Activated CD8-positive, alpha-beta T cell treated with anti-CD3 and anti-CD28 coated beads for 36 hours (primary cell): ENCODE results near the gene CBX7. TPM values are rescaled to one million over a fixed set of nuclear protein-coding genes. Genes with fewer than 3 reads are reported as not detected.
A peak's percentile ranks its signal among the peaks of the same experiment; 100 is the strongest.
"Not testable (repeated sequence)": the region's sequence is repeated elsewhere in the genome, so short reads cannot be mapped to it uniquely, and the experiment has no call there.

ENCODE experiments used
- ATAC-seq: fragments of 200-7000 bp; cut with Tn5 transposase; one replicate; pipeline ENCODE4 v1.10.0; 2021; ENCODE audit warnings: mild to moderate bottlenecking, moderate library complexity
- CTCF ChIA-PET: fragments of 350-600 bp; sonication (Branson Sonifier 250); formaldehyde crosslinking; loops from one replicate; lab custom pipeline; 2021; ENCODE audit warnings: antibody characterized with exemption; lab: Charles Lee
- POLR2A ChIA-PET: fragments of 350-600 bp; sonication (Branson Sonifier 250); formaldehyde crosslinking; loops from one replicate; lab custom pipeline; 2021; ENCODE audit warnings: antibody characterized with exemption; lab: Charles Lee
- DNase-seq: peaks from one replicate; pipeline ENCODE4 v3.0.0-alpha.2; 2020
- H3K27ac Mint-ChIP-seq: one replicate; pipeline ENCODE4 v1.8.0; 2021; ENCODE audit warnings: mild to moderate bottlenecking, mixed read lengths
- H3K27me3 Mint-ChIP-seq: one replicate; pipeline ENCODE4 v1.8.0; 2021; ENCODE audit warnings: mixed read lengths
- H3K36me3 Mint-ChIP-seq: one replicate; pipeline ENCODE4 v1.8.0; 2021; ENCODE audit warnings: low read depth, mixed read lengths
- H3K4me1 Mint-ChIP-seq: one replicate; pipeline ENCODE4 v1.8.0; 2021; ENCODE audit warnings: low read depth, mixed read lengths
- H3K4me3 Mint-ChIP-seq: one replicate; pipeline ENCODE4 v1.8.0; 2021; ENCODE audit warnings: mild to moderate bottlenecking, moderate library complexity, mixed read lengths
- H3K9me3 Mint-ChIP-seq: one replicate; pipeline ENCODE4 v1.8.0; 2021; ENCODE audit warnings: mixed read lengths
- intact Hi-C: fragments of 100-400 bp; cut with micrococcal nuclease; formaldehyde crosslinking; loops from one replicate; pipeline ENCODE4 v1.10.0; 2022
- total RNA-seq, 2 experiments: library from RNA; stranded (reverse); gene quantifications; one replicate each; pipeline ENCODE4 v1.2.3, GENCODE V29; 2021
- TF ChIP-seq, protein P1 (sequence below): fragments of 200-600 bp; IDR thresholded peaks from one replicate; pipeline ENCODE4 v1.8.0; 2022; ENCODE audit warnings: antibody characterized with exemption, mild to moderate bottlenecking

The CBX7 gene
- total RNA-seq, 2 experiments from 2014 or later, result 23.6 to 25.0 TPM

DNA sequence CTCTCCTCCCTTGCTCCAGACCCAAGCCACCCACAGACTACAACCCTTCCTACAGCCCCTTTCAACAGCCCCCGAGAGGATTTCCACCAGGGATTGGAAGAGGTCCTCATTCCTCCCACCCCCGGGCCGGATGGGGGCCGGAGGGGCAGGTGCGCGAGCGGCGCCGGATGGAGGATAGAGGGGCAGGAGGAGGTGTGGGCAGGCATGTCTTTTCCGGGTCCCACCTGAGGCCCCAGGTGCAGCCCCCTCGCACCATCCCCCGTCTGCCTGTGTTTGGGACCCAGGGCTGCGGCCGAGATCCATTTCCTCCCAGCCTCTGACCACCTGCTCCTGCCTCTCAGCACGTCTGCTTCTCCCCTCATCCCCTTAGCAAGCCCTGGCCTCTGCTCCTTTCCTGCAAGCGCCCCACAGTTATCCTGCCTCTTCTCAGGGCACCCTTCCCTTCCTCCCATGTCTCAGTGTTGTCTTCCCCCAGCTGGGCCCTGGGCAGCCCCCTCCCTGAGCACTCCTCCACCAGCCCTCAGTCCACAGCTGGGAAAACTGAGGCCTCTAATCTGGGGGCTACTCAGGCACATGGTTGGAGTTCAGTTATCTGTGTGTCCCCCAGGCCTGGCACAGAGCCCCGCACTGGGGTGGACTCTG lies 19.3 kb upstream of the CBX7 start:
- Mint-ChIP-seq H3K4me1 (peaks cover 43% of the 10 kb centered on the region), H3K27ac (peak overlapping the region; percentile 38), H3K9me3 (no peaks in the 10 kb centered on the region), H3K27me3 (no peaks in the 10 kb centered on the region), H3K4me3 (no peak overlapping the region), H3K36me3 (no peaks in the 10 kb centered on the region)
- DNase-seq (no peak), ATAC-seq (no peak)
- ChIA-PET CTCF (interaction anchor here (0.6 to 8.2 kb wide), 38 partner anchors 11 to 370 kb away, joined by 3 to 135 read pairs (median 4); partner anchors contain the start of genes CBX7 and RPL3), POLR2A (interaction anchor here (0.6 to 3.6 kb wide), 4 partner anchors 11 to 148 kb away, joined by 3 to 40 read pairs (median 10); partner anchors contain the start of gene RPL3)
- intact Hi-C loops, result loop anchor here (2.0 kb wide), 1 partner anchor 139 kb away; no protein-coding TSS in a partner anchor
- TF ChIP-seq, protein P1, sequence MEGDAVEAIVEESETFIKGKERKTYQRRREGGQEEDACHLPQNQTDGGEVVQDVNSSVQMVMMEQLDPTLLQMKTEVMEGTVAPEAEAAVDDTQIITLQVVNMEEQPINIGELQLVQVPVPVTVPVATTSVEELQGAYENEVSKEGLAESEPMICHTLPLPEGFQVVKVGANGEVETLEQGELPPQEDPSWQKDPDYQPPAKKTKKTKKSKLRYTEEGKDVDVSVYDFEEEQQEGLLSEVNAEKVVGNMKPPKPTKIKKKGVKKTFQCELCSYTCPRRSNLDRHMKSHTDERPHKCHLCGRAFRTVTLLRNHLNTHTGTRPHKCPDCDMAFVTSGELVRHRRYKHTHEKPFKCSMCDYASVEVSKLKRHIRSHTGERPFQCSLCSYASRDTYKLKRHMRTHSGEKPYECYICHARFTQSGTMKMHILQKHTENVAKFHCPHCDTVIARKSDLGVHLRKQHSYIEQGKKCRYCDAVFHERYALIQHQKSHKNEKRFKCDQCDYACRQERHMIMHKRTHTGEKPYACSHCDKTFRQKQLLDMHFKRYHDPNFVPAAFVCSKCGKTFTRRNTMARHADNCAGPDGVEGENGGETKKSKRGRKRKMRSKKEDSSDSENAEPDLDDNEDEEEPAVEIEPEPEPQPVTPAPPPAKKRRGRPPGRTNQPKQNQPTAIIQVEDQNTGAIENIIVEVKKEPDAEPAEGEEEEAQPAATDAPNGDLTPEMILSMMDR, result no peak

DNA sequence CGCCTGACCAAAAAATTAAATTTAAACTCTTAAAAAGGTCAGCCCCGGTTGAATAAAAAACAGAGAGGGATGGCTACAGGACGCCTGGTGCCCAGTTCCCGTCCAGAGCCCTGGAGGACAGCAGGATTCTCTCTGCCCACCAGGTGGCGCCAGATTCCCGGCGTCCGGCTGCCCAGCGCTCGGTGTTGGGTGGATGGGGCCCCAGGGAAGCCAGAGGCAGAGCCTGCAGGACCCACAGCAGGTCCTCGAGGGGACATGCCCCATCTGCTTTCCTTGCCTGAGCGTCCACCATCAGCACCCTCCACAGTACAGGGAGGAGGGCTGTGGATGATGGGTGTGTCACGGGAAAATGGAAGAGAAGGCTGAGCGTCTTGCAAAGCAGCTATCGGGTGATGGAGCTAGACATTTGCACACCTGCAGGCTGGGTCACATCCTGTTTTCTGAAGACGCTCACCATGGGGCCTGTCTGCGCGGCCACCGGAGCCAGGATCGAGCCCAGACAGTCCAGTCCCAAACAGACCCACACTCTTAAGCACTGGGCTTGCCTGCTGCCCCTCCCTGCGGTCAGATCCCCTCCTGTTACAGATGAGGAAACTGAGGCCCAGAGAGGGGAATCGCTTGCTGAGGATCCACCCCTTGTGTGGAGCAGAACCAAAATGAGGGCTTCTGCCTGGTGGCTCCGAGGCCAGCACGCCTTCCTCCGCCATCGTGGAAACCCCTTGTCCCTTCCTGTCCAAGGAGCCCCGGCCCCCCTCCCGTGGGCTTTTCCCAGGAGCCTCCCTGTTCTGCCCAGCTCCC lies 18.5 kb upstream of the CBX7 start:
- intact Hi-C loops, result loop anchor here (2.0 kb wide), 1 partner anchor 140 kb away; no protein-coding TSS in a partner anchor

DNA sequence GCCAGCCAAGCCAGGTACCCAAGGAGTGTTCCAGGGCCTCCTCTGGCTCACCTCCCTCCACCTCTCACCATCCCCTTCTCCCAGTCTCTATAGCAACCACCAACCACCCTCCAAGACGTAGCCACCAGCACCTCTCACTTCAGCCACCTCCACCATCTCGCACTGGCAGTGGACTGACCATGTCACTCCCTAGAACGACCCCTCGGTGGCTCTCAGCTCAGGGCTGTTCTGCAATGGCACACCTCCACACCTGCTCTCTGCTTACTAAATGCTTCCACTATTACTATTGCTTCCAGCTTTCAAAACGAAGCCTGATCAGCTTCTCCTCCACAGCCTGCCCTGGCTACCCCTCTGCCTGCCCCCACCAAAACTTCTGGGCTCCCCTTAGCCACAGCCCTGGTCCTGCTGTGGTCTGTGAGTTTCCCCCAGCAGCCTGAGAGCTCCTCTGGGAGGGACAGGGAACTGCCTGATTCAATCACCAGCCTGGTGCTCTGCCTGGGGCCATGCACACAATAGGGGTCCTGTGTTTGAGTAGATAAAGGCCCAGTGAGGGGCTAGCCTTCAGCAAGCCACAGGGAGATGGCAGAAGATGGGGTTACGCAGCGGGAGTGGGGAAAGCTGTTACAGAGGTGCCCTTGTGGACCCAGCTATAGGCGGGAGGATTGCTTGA lies 17.5 kb upstream of the CBX7 start:
- no peak for ATAC-seq
- intact Hi-C loops, result loop anchor here (2.0 kb wide), 1 partner anchor 141 kb away; no protein-coding TSS in a partner anchor
- Mint-ChIP-seq H3K27me3 (no peaks in the 10 kb centered on the region), H3K27ac (no peak overlapping the region), H3K4me1 (peaks cover 38% of the 10 kb centered on the region), H3K36me3 (no peaks in the 10 kb centered on the region), H3K9me3 (no peaks in the 10 kb centered on the region), H3K4me3 (no peak overlapping the region)
- TF ChIP-seq, protein P1, result no peak
- ChIA-PET POLR2A (interaction anchor here (1.0 to 3.6 kb wide), 4 partner anchors 70 to 150 kb away, joined by 3 to 40 read pairs (median 10); partner anchors contain the start of gene RPL3), CTCF (interaction anchor here (0.7 to 8.2 kb wide), 29 partner anchors 8 to 359 kb away, joined by 3 to 135 read pairs (median 5); partner anchors contain the start of genes CBX7 and RPL3)
- DNase-seq, result no peak

More for the DNA sequence above, 18.5 kb upstream of the CBX7 start:
- TF ChIP-seq, protein P1, result peak; percentile 99
- no peaks in the 10 kb centered on the region for H3K36me3 Mint-ChIP-seq
- peak; percentile 87 for DNase-seq
- no peaks in the 10 kb centered on the region for H3K27me3 Mint-ChIP-seq
- POLR2A ChIA-PET, result interaction anchor here (0.6 to 3.6 kb wide), 4 partner anchors 10 to 149 kb away, joined by 3 to 40 read pairs (median 10); partner anchors contain the start of gene RPL3
- peak overlapping the region; percentile 49 for H3K4me3 Mint-ChIP-seq
- peaks cover 43% of the 10 kb centered on the region for H3K4me1 Mint-ChIP-seq
- peak overlapping the region; percentile 70 for H3K27ac Mint-ChIP-seq
- ATAC-seq, result peak; percentile 79
- H3K9me3 Mint-ChIP-seq, result no peaks in the 10 kb centered on the region
- CTCF ChIA-PET, result interaction anchor here (0.6 to 8.2 kb wide), 43 partner anchors 9 to 369 kb away, joined by 3 to 135 read pairs (median 4); partner anchors contain the start of genes CBX7 and RPL3

DNA sequence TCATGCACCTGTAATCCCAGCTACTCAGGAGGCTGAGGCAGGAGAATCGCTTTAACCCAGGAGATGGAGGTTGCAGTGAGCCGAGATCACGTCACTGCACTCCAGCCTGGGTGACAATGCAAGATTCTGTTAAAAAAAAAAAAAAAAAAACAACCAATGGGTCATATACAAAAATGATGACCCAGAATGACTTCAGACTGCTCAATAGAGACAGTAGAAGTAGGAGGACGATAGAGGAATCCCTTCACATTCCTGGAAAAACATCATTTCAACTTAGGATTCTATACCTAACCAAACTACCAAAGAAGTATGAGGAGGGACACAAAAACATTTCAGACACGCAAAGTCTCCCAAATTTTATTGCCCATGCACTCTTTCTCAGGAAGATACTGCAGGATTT lies 14.1 kb upstream of the CBX7 start:
- DNase-seq, result no peak
- Mint-ChIP-seq H3K36me3 (no peaks in the 10 kb centered on the region), H3K27ac (no peak overlapping the region), H3K4me3 (no peak overlapping the region), H3K4me1 (peaks cover 9% of the 10 kb centered on the region), H3K27me3 (no peaks in the 10 kb centered on the region), H3K9me3 (no peaks in the 10 kb centered on the region)
- no peak for ATAC-seq
- TF ChIP-seq, protein P1, result no peak
- ChIA-PET POLR2A (no interaction called here), CTCF (interaction anchor here (1.5 to 1.6 kb wide), 2 partner anchors 11 to 140 kb away, joined by 7 to 9 read pairs; no protein-coding TSS in a partner anchor)
- intact Hi-C loops, result no loop called here

DNA sequence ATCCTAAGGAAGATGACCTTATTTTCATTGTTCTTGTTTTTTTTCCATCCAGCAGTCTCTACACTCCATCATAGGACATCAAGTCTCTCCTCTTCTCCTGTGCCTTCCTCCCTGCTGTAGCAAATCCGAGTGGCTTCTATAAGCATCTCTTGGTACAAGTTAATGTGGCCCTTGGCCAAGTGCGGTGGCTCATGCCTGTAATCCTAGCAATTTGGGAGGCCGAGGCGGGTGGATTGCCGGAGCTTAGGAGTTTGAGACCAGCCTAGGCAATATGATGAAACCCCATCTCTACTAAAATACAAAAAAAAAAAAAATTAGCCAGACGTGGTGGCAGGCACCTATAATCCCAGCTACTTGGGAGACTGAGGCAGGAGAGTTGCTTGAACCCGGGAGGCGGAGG lies 3.6 kb upstream of the CBX7 start:
- H3K4me3 Mint-ChIP-seq, H3K27ac Mint-ChIP-seq, DNase-seq, H3K9me3 Mint-ChIP-seq, H3K4me1 Mint-ChIP-seq, ATAC-seq, intact Hi-C loops, H3K36me3 Mint-ChIP-seq: not testable (repeated sequence)
- peaks cover 14% of the 10 kb centered on the region for H3K27me3 Mint-ChIP-seq
- ChIA-PET CTCF (interaction anchor here (1.6 to 3.2 kb wide), 4 partner anchors 11 to 151 kb away, joined by 8 to 19 read pairs (median 9); no protein-coding TSS in a partner anchor), POLR2A (interaction anchor here (0.9 to 6.2 kb wide), 2 partner anchors 161 to 286 kb away, joined by 3 to 61 read pairs; partner anchors contain the start of gene RPL3)
